Measurements from ENCODE around the gene NAV3. TPM values are rescaled to one million over a fixed set of nuclear protein-coding genes. Genes with fewer than 3 reads are reported as not detected.

Gene NAV3
- total RNA-seq, 1 donor from 2014 or later: 5.0 TPM

- TF ChIP-seq CTCF (conservative IDR thresholded peaks at IDR 0.05): no peak
- Mint-ChIP-seq H3K4me3 (no peak overlapping the region), H3K4me1 (no peaks in the 10 kb centered on the region), H3K36me3 (ENCODE audit: low read depth) (no peaks in the 10 kb centered on the region), H3K9me3 (no peaks in the 10 kb centered on the region), H3K27ac (ENCODE audit: unreplicated experiment) (no peak overlapping the region), H3K27me3 (ENCODE audit: low read depth) (no peaks in the 10 kb centered on the region)
- DNase-seq (ENCODE audit: low read depth, low spot score): no peak
Observed at GRCh38 chr12:78179346-78179745, 348.7 kb downstream of the NAV3 start.

GRCh38 chr12:78181544-78182162 is 351.0 kb downstream of the NAV3 start:
- H3K27ac Mint-ChIP-seq (ENCODE audit: unreplicated experiment): no peak overlapping the region
- no peaks in the 10 kb centered on the region for H3K27me3 Mint-ChIP-seq (ENCODE audit: low read depth)
- H3K4me3 Mint-ChIP-seq: no peak overlapping the region
- H3K4me1 Mint-ChIP-seq: no peaks in the 10 kb centered on the region
- no peaks in the 10 kb centered on the region for H3K9me3 Mint-ChIP-seq
- no peaks in the 10 kb centered on the region for H3K36me3 Mint-ChIP-seq (ENCODE audit: low read depth)
- DNase-seq (ENCODE audit: low read depth, low spot score): peak; percentile 6
- peak; percentile 79 for TF ChIP-seq CTCF (conservative IDR thresholded peaks at IDR 0.05)

- no peak for TF ChIP-seq CTCF (conservative IDR thresholded peaks at IDR 0.05)
- no peaks in the 10 kb centered on the region for H3K27me3 Mint-ChIP-seq (ENCODE audit: low read depth)
- H3K36me3 Mint-ChIP-seq (ENCODE audit: low read depth): no peaks in the 10 kb centered on the region
- no peak overlapping the region for H3K4me3 Mint-ChIP-seq
- DNase-seq (ENCODE audit: low read depth, low spot score): no peak
- H3K9me3 Mint-ChIP-seq: no peaks in the 10 kb centered on the region
- H3K4me1 Mint-ChIP-seq: no peaks in the 10 kb centered on the region
- H3K27ac Mint-ChIP-seq (ENCODE audit: unreplicated experiment): no peak overlapping the region
Observed at GRCh38 chr12:78183824-78184223, 353.1 kb downstream of the NAV3 start.

GRCh38 chr12:78185109-78185508 is 354.4 kb downstream of the NAV3 start:
- no peaks in the 10 kb centered on the region for H3K9me3 Mint-ChIP-seq

GRCh38 chr12:78185651-78186050 is 355.0 kb downstream of the NAV3 start:
- no peak for DNase-seq (ENCODE audit: low read depth, low spot score)
- Mint-ChIP-seq H3K9me3 (no peaks in the 10 kb centered on the region), H3K4me3 (no peak overlapping the region), H3K27me3 (ENCODE audit: low read depth) (no peaks in the 10 kb centered on the region), H3K36me3 (ENCODE audit: low read depth) (no peaks in the 10 kb centered on the region), H3K4me1 (no peaks in the 10 kb centered on the region), H3K27ac (ENCODE audit: unreplicated experiment) (no peak overlapping the region)
- no peak for TF ChIP-seq CTCF (conservative IDR thresholded peaks at IDR 0.05)

More at GRCh38 chr12:78185109-78185508, 354.4 kb downstream of the NAV3 start:
- Mint-ChIP-seq H3K4me1 (no peaks in the 10 kb centered on the region), H3K4me3 (no peak overlapping the region), H3K27ac (ENCODE audit: unreplicated experiment) (no peak overlapping the region), H3K27me3 (ENCODE audit: low read depth) (no peaks in the 10 kb centered on the region), H3K36me3 (ENCODE audit: low read depth) (no peaks in the 10 kb centered on the region)
- TF ChIP-seq CTCF (conservative IDR thresholded peaks at IDR 0.05): no peak
- DNase-seq (ENCODE audit: low read depth, low spot score): no peak

Data from neural crest cell (in vitro differentiated cells).